Duodenal mucosa (tissue), 2 donors: ENCODE results near the gene CFAP74.
"Not testable (repeated sequence)": the region's sequence is repeated elsewhere in the genome, so short reads cannot be mapped to it uniquely, and the experiment has no call there.

Experiments used
- H3K27ac ChIP-seq: one replicate; pipeline ENCODE4 v1.7.0; 2013; ENCODE audit warnings: low read depth, low read length
- H3K27me3 ChIP-seq, 2 donors: one replicate each; pipeline ENCODE4 v1.7.0; 2013; ENCODE audit warnings: low read length in 2 of 2, control low read depth in 1 of 2; ENCODE audit not compliant: insufficient read depth in 2 of 2, control insufficient read depth in 1 of 2
- H3K36me3 ChIP-seq, 2 donors: one replicate each; pipeline ENCODE4 v1.7.0; 2013; ENCODE audit warnings: low read length in 2 of 2, control low read depth in 1 of 2; ENCODE audit not compliant: insufficient read depth in 2 of 2, control insufficient read depth in 1 of 2
- H3K4me1 ChIP-seq, 2 donors: one replicate each; pipeline ENCODE4 v1.7.0; 2013; ENCODE audit warnings: low read length in 2 of 2, control low read depth in 1 of 2; ENCODE audit not compliant: insufficient read depth in 2 of 2, control insufficient read depth in 1 of 2
- H3K4me3 ChIP-seq, 2 donors: one replicate each; pipeline ENCODE4 v1.7.0; 2013; ENCODE audit warnings: low read length in 2 of 2, low read depth in 1 of 2
- H3K9ac ChIP-seq, 2 donors: one replicate each; pipeline ENCODE4 v1.7.0; 2013; ENCODE audit warnings: low read length in 2 of 2, low read depth in 1 of 2
- H3K9me3 ChIP-seq, 2 donors: one replicate each; pipeline ENCODE4 v1.7.0; 2013; ENCODE audit warnings: low read length in 2 of 2, control low read depth in 1 of 2; ENCODE audit not compliant: control insufficient read depth in 1 of 2

CFAP74 gene

GRCh38 chr1:1941211-1941841, 62.3 kb downstream of the CFAP74 start:
- Histone ChIP-seq H3K4me1 (peaks cover 8 to 32% of the 10 kb centered on the region in 2 donors), H3K27ac (no peak overlapping the region), H3K9ac (no peak overlapping the region), H3K4me3 (no peak overlapping the region), H3K27me3 (peaks cover 0 to 14% of the 10 kb centered on the region in 2 donors), H3K36me3 (no peaks in the 10 kb centered on the region), H3K9me3 (no peaks in the 10 kb centered on the region)

- Histone ChIP-seq H3K27me3 (peaks cover 0 to 10% of the 10 kb centered on the region in 2 donors), H3K27ac (no peak overlapping the region), H3K9ac (no peak overlapping the region), H3K36me3 (no peaks in the 10 kb centered on the region), H3K9me3 (no peaks in the 10 kb centered on the region), H3K4me1 (peaks cover 8 to 32% of the 10 kb centered on the region in 2 donors), H3K4me3 (no peak overlapping the region)
Observed at GRCh38 chr1:1940123-1940425, 63.5 kb downstream of the CFAP74 start.

- Histone ChIP-seq H3K4me3 (no peak overlapping the region), H3K27me3 (peaks cover 0 to 10% of the 10 kb centered on the region in 2 donors), H3K4me1 (peaks cover 8 to 32% of the 10 kb centered on the region in 2 donors), H3K36me3 (no peaks in the 10 kb centered on the region), H3K9ac (no peak overlapping the region), H3K27ac (no peak overlapping the region), H3K9me3 (no peaks in the 10 kb centered on the region)
Observed at GRCh38 chr1:1939296-1940122, 64.1 kb downstream of the CFAP74 start.

- no peak overlapping the region for H3K9ac ChIP-seq
- no peaks in the 10 kb centered on the region for H3K9me3 ChIP-seq
- H3K27ac ChIP-seq: no peak overlapping the region
- H3K4me3 ChIP-seq: no peak overlapping the region
- peaks cover 1 to 25% of the 10 kb centered on the region in 2 donors for H3K4me1 ChIP-seq
- H3K36me3 ChIP-seq: no peaks in the 10 kb centered on the region
- peaks cover 0 to 7% of the 10 kb centered on the region in 2 donors for H3K27me3 ChIP-seq
Observed at GRCh38 chr1:1938613-1939295, 64.8 kb downstream of the CFAP74 start.

GRCh38 chr1:1938276-1938573, 65.4 kb downstream of the CFAP74 start:
- Histone ChIP-seq H3K27me3 (peaks cover 0 to 7% of the 10 kb centered on the region in 2 donors), H3K27ac (no peak overlapping the region), H3K9ac (no peak overlapping the region), H3K4me3 (no peak overlapping the region), H3K36me3 (no peaks in the 10 kb centered on the region), H3K9me3 (no peaks in the 10 kb centered on the region), H3K4me1 (peaks cover 0 to 20% of the 10 kb centered on the region in 2 donors)

GRCh38 chr1:1937549-1938275, 65.9 kb downstream of the CFAP74 start:
- H3K27ac ChIP-seq: no peak overlapping the region
- peaks cover 0 to 7% of the 10 kb centered on the region in 2 donors for H3K27me3 ChIP-seq
- no peaks in the 10 kb centered on the region for H3K36me3 ChIP-seq
- no peak overlapping the region for H3K4me3 ChIP-seq
- no peaks in the 10 kb centered on the region for H3K9me3 ChIP-seq
- no peak overlapping the region for H3K9ac ChIP-seq
- peaks cover 0 to 15% of the 10 kb centered on the region in 2 donors for H3K4me1 ChIP-seq

GRCh38 chr1:1937061-1937460, 66.5 kb downstream of the CFAP74 start:
- no peaks in the 10 kb centered on the region for H3K36me3 ChIP-seq
- H3K4me3 ChIP-seq: no peak overlapping the region
- no peaks in the 10 kb centered on the region for H3K9me3 ChIP-seq
- no peak overlapping the region for H3K9ac ChIP-seq
- H3K27me3 ChIP-seq: peaks cover 0 to 7% of the 10 kb centered on the region in 2 donors
- no peak overlapping the region for H3K27ac ChIP-seq
- H3K4me1 ChIP-seq: peaks cover 0 to 9% of the 10 kb centered on the region in 2 donors

GRCh38 chr1:1934848-1935247, 68.7 kb downstream of the CFAP74 start:
- not testable (repeated sequence) for H3K9me3 ChIP-seq, H3K36me3 ChIP-seq, H3K4me3 ChIP-seq, H3K4me1 ChIP-seq, H3K27me3 ChIP-seq, H3K27ac ChIP-seq, H3K9ac ChIP-seq

- no peaks in the 10 kb centered on the region for H3K27me3 ChIP-seq
- no peaks in the 10 kb centered on the region for H3K9me3 ChIP-seq
- no peak overlapping the region for H3K4me3 ChIP-seq
- H3K4me1 ChIP-seq: peaks cover 0 to under 1% of the 10 kb centered on the region in 2 donors
- no peak overlapping the region for H3K27ac ChIP-seq
- no peaks in the 10 kb centered on the region for H3K36me3 ChIP-seq
- no peak overlapping the region for H3K9ac ChIP-seq
Observed at GRCh38 chr1:1929639-1930545, 73.7 kb downstream of the CFAP74 start.
